Hematopoietic multipotent progenitor cell treated with erythropoietin and hydrocortisone succinate and interleukin-3 and kit ligand, for 8 days (in vitro differentiated cells): ENCODE results near the gene RBM47.
"Not testable (repeated sequence)": the region's sequence is repeated elsewhere in the genome, so short reads cannot be mapped to it uniquely, and the experiment has no call there.

Experiments
- DNase-seq: peaks from one replicate; pipeline ENCODE4 v3.0.0-alpha.2; 2015

Gene RBM47

DNA sequence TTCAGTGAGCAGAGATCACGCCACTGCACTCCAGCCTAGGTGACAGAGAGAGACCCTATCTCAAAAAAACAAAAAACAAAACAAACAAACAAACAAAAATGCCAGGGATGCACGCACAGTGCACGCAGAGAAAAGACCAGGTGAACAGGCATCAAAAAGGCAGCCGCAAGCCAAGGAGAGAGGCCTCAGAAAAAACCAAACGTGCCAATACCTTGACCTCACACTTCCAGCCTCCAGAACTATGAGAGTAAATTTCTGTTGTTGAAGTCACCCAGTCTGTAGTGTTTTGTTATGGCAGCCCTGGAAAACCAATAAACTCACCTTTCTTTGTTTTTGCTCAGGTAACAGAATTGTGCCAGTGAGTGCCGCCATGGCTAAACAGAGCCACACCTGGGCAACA lies 228.6 kb downstream of the RBM47 start:
- DNase-seq, result no peak

DNA sequence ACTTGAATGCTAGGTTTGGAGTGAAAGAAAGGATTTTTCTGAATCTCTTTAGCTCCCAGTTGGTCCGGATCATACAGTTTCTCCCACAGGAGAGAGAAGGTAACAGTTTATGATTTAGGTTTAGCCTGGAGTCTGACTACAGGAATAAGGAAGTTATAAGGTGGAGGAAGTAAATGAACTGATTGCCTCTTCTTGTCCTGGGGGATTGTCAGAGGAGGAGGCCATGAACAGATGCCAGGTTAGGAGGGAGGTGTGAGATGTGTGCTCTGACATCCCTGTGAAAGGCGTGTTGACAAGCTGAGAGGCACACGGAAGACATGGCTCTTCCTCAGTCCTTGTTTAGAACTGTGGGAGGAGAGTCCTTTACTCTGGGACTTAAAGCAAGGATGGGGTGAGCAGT lies 230.1 kb downstream of the RBM47 start:
- DNase-seq, result no peak

DNA sequence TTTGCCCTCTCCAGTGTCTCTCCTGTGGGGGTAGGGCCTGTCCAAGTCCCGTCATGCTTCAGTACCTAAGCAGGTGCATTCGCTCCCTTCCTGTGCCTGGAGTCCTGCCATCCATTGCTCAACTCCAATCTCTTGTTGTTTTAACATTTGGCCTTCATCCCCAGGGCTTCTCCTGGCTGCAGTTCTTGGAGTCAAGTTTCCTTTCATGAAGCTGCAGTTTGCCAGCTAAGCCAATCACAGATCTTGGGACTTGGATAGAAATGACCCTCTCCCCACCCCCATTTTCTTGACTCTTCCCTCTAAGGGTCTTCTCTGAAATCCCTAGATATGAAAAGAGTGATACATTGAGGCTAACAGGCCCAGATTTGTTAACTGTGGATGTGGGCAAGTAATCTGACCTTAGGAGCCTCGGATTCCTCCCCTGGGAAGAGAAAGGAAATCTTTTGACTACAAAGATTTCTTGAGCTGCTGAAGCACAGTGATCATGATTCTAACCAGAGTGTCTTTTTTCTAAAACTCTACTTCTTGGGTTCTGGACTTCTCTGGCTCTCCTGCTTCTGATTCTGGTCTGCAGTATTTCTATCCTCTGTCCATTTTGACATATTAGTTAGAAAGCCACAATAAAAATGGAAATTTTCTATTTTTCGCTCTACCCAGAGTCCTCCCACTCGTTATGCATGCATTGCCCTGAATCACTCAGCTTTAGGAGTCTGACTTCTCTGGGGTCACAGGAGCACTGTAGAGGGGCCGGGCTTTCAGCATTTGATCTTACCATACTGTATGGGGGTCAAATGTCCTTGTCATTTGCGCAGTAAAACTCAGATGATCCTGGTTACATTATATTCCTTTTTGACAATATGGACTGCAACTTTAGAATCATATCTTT lies 233.5 kb downstream of the RBM47 start:
- DNase-seq, result no peak

DNA sequence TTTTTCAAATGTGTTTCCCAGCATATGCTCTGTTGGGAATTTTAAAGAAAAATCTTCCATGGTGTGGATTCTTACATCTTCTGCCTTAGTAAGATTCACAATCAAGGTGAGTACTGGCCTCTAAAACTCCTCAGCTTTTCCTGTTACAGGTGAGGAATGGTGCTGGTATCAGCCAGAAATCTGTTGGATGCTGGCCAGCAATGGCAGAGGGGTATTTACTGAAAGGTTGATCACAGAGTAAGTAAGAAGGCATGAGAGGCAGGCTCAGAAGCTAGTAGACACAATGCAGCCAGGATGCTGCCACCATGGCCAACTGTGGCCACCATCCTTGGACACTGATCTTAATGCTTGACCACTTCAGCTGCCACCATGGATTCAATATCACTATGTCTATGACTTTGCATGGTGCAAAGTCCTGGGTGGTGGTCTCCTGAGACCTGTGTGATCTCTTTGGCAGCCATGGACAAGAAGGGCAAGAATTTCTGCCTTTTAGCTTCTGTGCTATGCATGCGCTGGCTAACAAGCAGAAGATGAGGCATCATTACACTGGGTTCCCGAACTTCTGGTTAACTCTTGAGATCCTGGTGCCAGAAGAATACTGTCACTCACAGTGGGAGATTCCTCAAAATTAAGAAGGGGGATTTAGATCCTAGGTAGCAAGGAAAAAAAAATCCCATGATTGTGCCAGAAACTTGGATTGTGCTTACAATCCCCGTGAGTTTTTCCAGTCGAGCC lies 234.3 kb downstream of the RBM47 start:
- no peak for DNase-seq

DNA sequence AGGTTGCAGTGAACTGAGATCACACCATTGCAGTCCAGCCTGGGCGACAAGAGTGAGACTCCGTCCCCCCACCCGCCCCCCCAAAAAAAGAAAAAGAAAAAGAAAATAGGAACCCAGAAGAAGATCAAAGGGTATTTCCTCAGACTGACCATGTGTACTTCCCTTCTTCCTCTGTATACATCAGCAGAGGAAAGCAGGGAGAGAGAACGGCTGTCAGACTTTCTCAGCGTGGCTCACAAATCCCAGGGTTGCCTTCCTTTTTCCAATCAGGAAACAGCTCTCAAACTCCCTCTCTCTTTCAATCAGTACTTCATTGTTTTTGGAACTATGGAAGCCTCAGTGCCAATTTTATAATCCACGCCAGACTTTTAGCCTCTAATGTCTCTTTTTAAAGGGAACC lies 235.4 kb downstream of the RBM47 start:
- no peak for DNase-seq

DNA sequence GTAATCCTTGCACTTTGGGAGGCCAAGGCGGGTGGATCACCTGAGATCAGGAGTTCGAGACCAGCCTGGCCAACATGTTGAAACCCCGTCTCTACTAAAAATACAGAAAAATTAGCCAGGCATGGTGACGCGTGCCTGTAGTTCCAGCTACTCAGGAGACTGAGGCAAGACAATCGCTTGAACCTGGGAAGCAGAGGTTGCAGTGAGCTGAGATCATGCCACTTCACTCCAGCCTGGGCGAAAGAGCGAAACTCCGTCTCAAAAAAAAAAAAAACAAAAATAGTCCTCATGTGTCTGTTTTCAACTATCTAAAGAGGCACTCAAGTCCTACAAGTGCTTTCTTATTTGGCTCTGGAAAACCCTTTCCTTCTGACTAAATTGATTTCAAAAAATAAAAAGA lies 237.4 kb downstream of the RBM47 start:
- not testable (repeated sequence) for DNase-seq

DNA sequence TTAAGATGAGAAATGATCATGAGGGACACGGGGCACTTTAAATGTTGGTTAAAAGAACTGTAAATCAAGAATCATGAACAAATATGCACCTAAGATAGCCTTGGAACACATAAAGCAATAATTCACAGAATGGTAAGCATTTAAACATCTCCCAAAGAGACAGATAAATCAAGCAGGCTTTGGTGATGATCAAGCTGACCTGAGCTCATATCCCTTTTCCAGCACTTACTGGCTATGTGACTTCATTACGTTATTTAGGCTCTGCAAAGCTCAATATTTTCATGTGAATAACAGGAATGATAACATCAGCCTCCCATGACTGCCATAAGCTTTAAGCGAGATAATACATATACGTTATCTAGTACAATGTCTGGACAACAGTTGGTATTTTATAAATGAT lies 239.7 kb downstream of the RBM47 start:
- DNase-seq, result no peak

DNA sequence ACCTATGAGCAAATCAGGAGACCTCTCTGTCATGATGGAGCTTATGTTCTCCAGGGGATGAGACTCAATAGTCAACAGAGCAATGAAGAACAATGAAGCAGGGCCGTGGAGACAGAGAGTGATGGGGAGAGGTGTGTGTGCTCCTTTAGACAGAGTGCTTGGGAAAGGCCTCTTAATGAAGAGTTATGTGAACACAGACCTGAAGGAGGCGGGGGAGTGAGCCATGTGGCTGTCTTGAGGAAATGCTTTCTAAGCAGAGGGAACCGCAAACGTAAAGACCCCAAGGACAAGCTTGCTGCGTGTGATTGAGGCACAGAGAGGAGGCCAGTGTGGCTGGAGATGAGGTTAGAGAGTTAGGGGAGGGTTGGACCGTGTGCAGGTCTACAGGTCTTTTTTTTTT lies 241.4 kb downstream of the RBM47 start:
- DNase-seq, result no peak

DNA sequence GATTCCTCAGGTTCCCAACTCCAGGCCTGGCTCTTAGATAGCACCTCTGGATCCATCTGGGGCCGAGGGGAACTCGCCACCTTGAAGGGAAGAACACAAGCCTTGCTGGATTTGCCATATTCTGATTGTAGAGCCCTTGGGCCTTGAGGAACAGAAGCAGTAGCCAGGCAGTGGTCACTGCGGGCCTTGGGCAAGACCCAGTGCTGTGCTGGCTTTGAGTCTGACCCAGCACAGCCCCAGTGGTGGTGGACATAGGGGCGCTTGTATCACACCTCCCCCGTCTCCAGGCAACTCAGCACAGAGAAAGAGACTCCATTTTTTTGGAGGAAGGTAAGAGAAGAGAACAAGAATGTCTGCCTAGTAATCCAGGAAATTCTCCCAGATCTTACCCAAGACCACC lies 249.0 kb downstream of the RBM47 start:
- DNase-seq, result no peak

DNA sequence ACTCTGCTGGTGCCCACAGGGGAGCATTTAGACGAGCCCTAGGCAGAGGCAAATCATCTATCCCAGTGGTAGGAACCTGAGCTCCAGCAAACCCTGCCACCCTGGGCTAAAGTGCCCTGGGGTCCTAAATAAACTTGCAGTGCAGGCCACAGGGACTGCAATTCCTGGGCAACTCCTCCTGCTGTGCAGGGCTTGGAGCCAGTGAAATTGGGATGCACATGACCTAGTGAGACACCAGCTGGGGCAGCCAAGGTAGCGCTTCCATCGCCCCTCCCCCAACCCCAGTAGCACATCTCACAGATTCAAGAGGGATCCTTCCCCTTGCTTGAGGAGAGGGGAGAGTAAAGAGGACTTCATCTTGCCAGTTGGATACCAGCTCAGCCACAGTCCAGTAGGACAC lies 250.4 kb downstream of the RBM47 start:
- DNase-seq, result no peak

DNA sequence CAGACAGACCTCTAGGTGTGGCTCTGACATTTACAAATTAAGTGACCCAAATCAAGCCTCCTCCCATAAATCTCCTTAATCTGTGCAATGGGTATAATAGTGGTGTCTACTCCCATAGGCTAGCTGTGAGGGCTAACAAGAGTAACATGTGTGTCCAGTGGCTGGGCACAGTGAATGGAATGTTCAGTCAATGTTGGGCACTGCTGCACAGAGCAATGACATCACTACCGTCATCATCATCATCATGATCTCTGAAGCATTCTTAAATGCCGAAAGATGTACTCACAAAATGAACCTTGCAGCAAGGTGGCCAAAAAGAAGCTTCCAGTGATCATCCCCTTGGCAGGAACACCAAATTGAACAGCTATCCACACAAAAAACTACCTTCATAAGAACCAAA lies 251.0 kb downstream of the RBM47 start:
- DNase-seq, result no peak

DNA sequence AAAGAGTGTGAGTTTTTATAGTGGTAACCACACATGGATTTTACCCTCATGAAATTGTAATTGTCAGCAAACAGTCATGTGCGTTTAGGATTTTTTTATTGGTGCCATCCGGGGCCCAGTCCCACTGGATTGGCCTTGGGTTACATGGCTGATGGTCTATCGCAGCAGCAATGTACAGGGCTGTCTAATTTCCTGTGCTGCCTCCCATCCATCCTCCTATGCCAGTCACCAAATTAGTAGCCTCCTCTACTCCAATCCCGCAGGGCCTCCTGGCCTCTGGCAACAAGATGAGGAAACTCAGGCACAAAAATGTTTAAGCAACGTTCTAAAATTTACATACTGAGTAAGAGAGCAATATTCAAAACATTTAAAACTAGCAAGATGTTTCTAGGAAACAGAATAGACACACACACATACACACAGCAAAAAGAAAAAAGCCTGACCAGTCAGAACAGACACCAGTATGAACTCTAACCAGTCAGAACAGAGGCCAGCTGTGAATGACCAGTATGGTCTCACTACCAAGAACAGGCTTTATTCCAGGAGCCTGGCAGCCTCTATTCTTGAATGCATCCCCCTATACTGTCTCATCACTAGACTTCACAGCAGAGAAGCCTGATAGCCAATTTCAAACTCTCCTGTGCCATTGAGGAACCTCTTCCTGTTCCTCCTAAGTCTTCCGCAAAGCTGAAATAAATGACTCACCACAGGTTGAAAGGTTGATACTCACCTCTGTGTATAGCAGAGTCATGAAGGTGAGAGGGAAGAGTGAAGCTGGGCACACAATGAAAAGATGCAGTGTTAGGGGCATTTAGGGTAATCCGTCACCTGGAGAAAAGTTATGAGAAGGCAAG lies 251.9 kb downstream of the RBM47 start:
- DNase-seq, result no peak

DNA sequence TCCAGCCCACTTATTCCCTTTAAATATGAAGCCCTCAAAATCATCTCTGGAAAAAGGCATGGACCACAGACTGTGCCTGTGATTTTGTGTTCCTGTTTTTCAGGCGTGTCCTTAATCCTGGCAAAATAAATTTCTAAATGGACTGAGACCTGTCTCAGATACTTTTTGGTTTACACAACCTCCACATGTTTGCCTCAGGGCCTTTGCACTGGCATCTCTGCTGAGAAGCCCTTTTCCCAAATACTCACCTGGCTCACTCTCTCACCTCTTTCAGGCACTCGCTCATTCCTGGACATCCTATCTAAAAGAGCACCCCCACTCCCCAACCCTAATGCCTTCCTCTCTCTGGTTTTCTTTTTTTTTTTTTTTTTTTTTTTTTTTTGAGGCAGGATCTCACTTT lies 254.0 kb downstream of the RBM47 start:
- no peak for DNase-seq

DNA sequence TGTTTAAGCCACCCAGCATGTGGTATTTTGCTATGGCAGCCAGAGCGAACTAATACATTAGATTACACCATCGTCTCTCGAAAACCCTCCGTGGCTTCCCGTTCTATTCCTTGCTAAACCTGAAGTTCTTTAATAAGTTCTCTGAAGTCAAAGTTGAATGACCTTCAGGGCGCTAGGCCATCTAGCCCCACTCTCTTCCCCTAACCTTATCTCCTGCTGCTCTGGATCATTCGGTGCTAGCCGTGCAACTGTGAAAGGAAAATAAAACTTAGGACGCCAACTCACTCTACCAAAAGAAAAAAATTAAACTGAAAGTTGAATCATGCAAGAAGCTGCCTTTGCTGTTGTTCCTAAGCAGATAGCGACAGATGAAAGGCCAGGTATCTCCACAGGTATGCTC lies 254.6 kb downstream of the RBM47 start:
- DNase-seq, result no peak

DNA sequence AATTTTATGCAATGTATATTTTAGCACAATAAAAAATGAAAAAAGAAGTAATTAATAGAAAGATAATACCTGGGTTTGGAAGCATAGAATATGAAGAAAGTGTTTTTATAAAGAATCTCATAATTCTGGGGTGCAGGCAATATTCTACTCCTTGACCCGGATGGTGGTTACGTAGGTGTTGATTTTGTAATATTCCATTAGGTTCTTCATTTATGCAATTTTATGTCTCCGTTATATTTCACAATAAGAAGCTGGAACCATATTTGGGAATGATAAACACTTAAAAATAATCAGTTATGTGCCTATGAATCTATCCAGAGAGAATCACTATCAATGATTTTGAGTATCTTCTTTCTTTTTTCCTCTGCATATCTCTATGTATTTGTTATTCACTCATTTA lies 256.0 kb downstream of the RBM47 start:
- DNase-seq, result no peak
